IMR-90 (cell line): ENCODE data around the gene EMX2. TPM values are rescaled to one million over a fixed set of nuclear protein-coding genes. Genes with fewer than 3 reads are reported as not detected.

Experiments
- ATAC-seq: fragments of 200-7000 bp; cut with Tn5 transposase; 2 replicates; pipeline ENCODE4 v1.9.1; 2020; ENCODE audit warnings: low read depth, mild to moderate bottlenecking, moderate library complexity
- BruUV-seq: library from RNA; stranded (reverse); fragments of 400-500 nt; replicated peaks from 2 replicates; lab custom pipeline; 2021; lab: Mats Ljungman, UMichigan
- CTCF ChIA-PET: fragments of 300-600 bp; formaldehyde crosslinking; extraction: SDS; loops from one replicate; lab custom pipeline; 2021; ENCODE audit warnings: antibody characterized with exemption; lab: Yijun Ruan, JAX
- POLR2A ChIA-PET: fragments of 300-600 bp; sonication (Branson Sonifier 250); formaldehyde crosslinking; loops from one replicate; lab custom pipeline; 2022; ENCODE audit warnings: antibody characterized with exemption; ENCODE audit not compliant: unreplicated experiment; lab: Charles Lee
- DNase-seq: peaks from one replicate; pipeline ENCODE4 v3.0.0; 2013
- H2AFZ ChIP-seq: replicated peaks from 2 replicates; pipeline ENCODE3; 2013; ENCODE audit warnings: low read length, mild to moderate bottlenecking; ENCODE audit not compliant: poor library complexity
- H2AK5ac ChIP-seq: 2 replicates; pipeline ENCODE4 v1.6.1; 2013; ENCODE audit warnings: low read depth, low read length, inconsistent platforms
- H2AK9ac ChIP-seq: replicated peaks from 2 replicates; pipeline ENCODE3; 2013; ENCODE audit warnings: mild to moderate bottlenecking, low read depth, low read length, moderate library complexity; ENCODE audit not compliant: poor library complexity
- H2BK120ac ChIP-seq: 2 replicates; pipeline ENCODE4 v1.6.1; 2013; ENCODE audit warnings: low read depth, low read length, inconsistent platforms
- H2BK15ac ChIP-seq: 3 replicates; pipeline ENCODE4 v1.6.1; 2013; ENCODE audit warnings: low read depth, low read length, inconsistent platforms
- H2BK20ac ChIP-seq: 2 replicates; pipeline ENCODE4 v1.6.1; 2013; ENCODE audit warnings: low read depth, mild to moderate bottlenecking, inconsistent platforms, low read length, moderate library complexity
- H2BK5ac ChIP-seq: 2 replicates; pipeline ENCODE4 v1.6.1; 2013; ENCODE audit warnings: mild to moderate bottlenecking, low read depth, low read length, inconsistent platforms; ENCODE audit not compliant: poor library complexity, severe bottlenecking
- H3K14ac ChIP-seq: replicated peaks from 2 replicates; pipeline ENCODE4 v1.6.1; 2013; ENCODE audit warnings: low read depth, low read length, inconsistent platforms
- H3K18ac ChIP-seq: 2 replicates; pipeline ENCODE4 v1.6.1; 2013; ENCODE audit warnings: low read depth, low read length, control low read depth
- H3K23ac ChIP-seq: 2 replicates; pipeline ENCODE4 v1.6.1; 2013; ENCODE audit warnings: low read depth, low read length, inconsistent platforms
- H3K27ac ChIP-seq: 2 replicates; pipeline ENCODE4 v1.5.1; 2013; ENCODE audit warnings: mild to moderate bottlenecking, control low read depth, low read length; ENCODE audit not compliant: insufficient read depth
- H3K27me3 ChIP-seq: 2 replicates; pipeline ENCODE4 v1.6.1; 2013; ENCODE audit warnings: low read length; ENCODE audit not compliant: control insufficient read depth, insufficient read depth
- H3K36me3 ChIP-seq: 2 replicates; pipeline ENCODE4 v1.6.1; 2013; ENCODE audit warnings: low read length, mixed read lengths; ENCODE audit not compliant: control insufficient read depth, insufficient read depth
- H3K4ac ChIP-seq: 2 replicates; pipeline ENCODE4 v1.6.1; 2013; ENCODE audit warnings: low read depth, low read length, inconsistent platforms
- H3K4me1 ChIP-seq: 2 replicates; pipeline ENCODE4 v1.6.1; 2013; ENCODE audit warnings: low read length, mixed read lengths; ENCODE audit not compliant: control insufficient read depth, insufficient read depth
- H3K4me2 ChIP-seq: 2 replicates; pipeline ENCODE4 v1.6.1; 2013; ENCODE audit warnings: low read depth, mild to moderate bottlenecking, control low read depth, low read length, moderate library complexity
- H3K4me3 ChIP-seq: 2 replicates; pipeline ENCODE4 v1.5.1; 2013; ENCODE audit warnings: low read depth, mild to moderate bottlenecking, control low read depth, low read length, moderate library complexity; ENCODE audit not compliant: insufficient read depth
- H3K56ac ChIP-seq: 2 replicates; pipeline ENCODE4 v1.6.1; 2013; ENCODE audit warnings: low read length, inconsistent platforms; ENCODE audit not compliant: insufficient read depth; ENCODE audit errors: extremely low read depth
- H3K79me1 ChIP-seq, 2 experiments: 2 replicates each; pipeline ENCODE4 v1.6.1; 2013; ENCODE audit warnings: low read length in 2 of 2, inconsistent platforms in 1 of 2, low read depth in 1 of 2
- H3K9ac ChIP-seq: 2 replicates; pipeline ENCODE4 v1.6.1; 2013; ENCODE audit warnings: low read depth, low read length, control low read depth
- H3K9me1 ChIP-seq: 2 replicates; pipeline ENCODE4 v1.6.1; 2013; ENCODE audit warnings: low read length, inconsistent platforms; ENCODE audit not compliant: insufficient read depth
- H3K9me3 ChIP-seq: 2 replicates; pipeline ENCODE4 v1.6.1; 2013; ENCODE audit warnings: low read length; ENCODE audit not compliant: control insufficient read depth, insufficient read depth
- H4K20me1 ChIP-seq: 2 replicates; pipeline ENCODE4 v1.6.1; 2013; ENCODE audit warnings: low read length, inconsistent platforms; ENCODE audit not compliant: insufficient read depth
- H4K5ac ChIP-seq: 2 replicates; pipeline ENCODE4 v1.6.1; 2013; ENCODE audit warnings: mild to moderate bottlenecking, low read depth, low read length, control low read depth
- H4K8ac ChIP-seq, 2 experiments: 2 replicates each; pipeline ENCODE4 v1.6.1; 2013; ENCODE audit warnings: low read depth in 2 of 2, low read length in 2 of 2, control low read depth in 1 of 2, inconsistent platforms in 1 of 2
- H4K91ac ChIP-seq: 2 replicates; pipeline ENCODE4 v1.6.1; 2013; ENCODE audit warnings: low read depth, low read length, inconsistent platforms; ENCODE audit not compliant: insufficient read depth
- CEBPB ChIP-seq: IDR thresholded peaks from 2 replicates; pipeline ENCODE4 v1.6.1; 2012; ENCODE audit warnings: low read depth, low read length, improper control_type of control experiment
- CHD1 ChIP-seq: IDR thresholded peaks from 2 replicates; pipeline ENCODE4 v1.6.1; 2012; ENCODE audit warnings: low read depth, low read length, improper control_type of control experiment
- ELK1 ChIP-seq: fragments of 150-350 bp; IDR thresholded peaks from 2 replicates; pipeline ENCODE4 v1.6.1; 2016; ENCODE audit warnings: low read depth, mild to moderate bottlenecking, low read length, moderate library complexity, borderline replicate concordance
- MAFK ChIP-seq: IDR thresholded peaks from 2 replicates; pipeline ENCODE4 v1.6.1; 2012; ENCODE audit warnings: low read depth, low read length, improper control_type of control experiment
- MXI1 ChIP-seq: IDR thresholded peaks from 2 replicates; pipeline ENCODE4 v1.6.1; 2012; ENCODE audit warnings: low read depth, mild to moderate bottlenecking, low read length, moderate library complexity, borderline replicate concordance
- POLR2A ChIP-seq: IDR thresholded peaks from 2 replicates; pipeline ENCODE4 v1.6.1; 2012; ENCODE audit warnings: mild to moderate bottlenecking, low read depth, low read length
- RCOR1 ChIP-seq: IDR thresholded peaks from 2 replicates; pipeline ENCODE4 v1.6.1; 2012; ENCODE audit warnings: mild to moderate bottlenecking, low read length, improper control_type of control experiment; ENCODE audit not compliant: insufficient replicate concordance
- WGBS, 2 experiments: methylation state at CpG; one replicate each; pipeline versions ENCODE4 v1.1.5 to v1.1.7; 2013; ENCODE audit warnings: missing lambda C conversion rate in 2 of 2; ENCODE audit not compliant: insufficient read length in 1 of 2; ENCODE audit errors: extremely low coverage in 2 of 2; 5-methylcytosine and 5-hydroxymethylcytosine counted together
- dilution Hi-C: fragments of 300-500 bp; cut with HindIII; formaldehyde crosslinking; loops from one replicate; pipeline ENCODE4 v1.14.3; 2018; ENCODE audit warnings: low sequenced_read_pairs; ENCODE audit not compliant: unreplicated experiment
- in situ Hi-C: fragments of 300-500 bp; cut with MboI; formaldehyde crosslinking; loops from 3 replicates; pipeline ENCODE4 v1.14.3; 2019; ENCODE audit warnings: low sequenced_read_pairs, inconsistent platforms, mixed read lengths
- intact Hi-C: fragments of 100-400 bp; cut with micrococcal nuclease; formaldehyde crosslinking; loops from 2 replicates; pipeline ENCODE4 v1.10.0; 2022
- polyA plus RNA-seq, 3 experiments: library from polyadenylated mRNA; depleted of rRNA; stranded (reverse); fragments of >200 nt; gene quantifications; 2 replicates each; pipeline ENCODE4 v1.2.3, GENCODE V29; 2012; ENCODE audit warnings: low replicate concordance in 1 of 3
- total RNA-seq: library from RNA; depleted of rRNA; stranded (reverse); fragments of >200 nt; gene quantifications from 2 replicates; pipeline ENCODE4 v1.2.3, GENCODE V29; 2012

EMX2 gene
- total and polyA plus RNA-seq, 2 of the 4 experiments (the other 2 are of a cell fraction): not detected

DNA sequence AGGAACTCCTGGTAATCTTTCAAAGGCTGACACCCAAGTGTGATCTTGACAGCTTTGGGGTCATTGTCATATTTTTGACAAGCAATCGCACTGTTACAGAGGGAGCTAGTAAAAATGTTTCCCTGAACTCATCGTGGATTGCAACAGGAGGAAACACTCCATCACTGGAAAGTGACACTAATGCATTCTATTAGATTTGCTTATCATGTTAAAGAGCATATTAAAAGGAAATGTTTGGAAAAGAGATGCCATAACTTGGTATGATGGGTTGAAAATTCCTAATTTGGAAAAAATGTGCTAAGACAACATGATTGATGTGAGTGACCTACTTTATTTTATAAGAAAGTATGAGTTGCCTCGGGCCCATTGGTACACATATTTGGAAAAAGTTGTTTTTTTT lies 22.7 kb upstream of the EMX2 start:
- intact Hi-C loops (no loop called here), dilution Hi-C loops (no loop called here), in situ Hi-C loops (no loop called here)
- H2BK5ac ChIP-seq: no peak overlapping the region
- H3K56ac ChIP-seq: no peak overlapping the region
- no peak overlapping the region for H2BK120ac ChIP-seq
- no peaks in the 10 kb centered on the region for H3K27me3 ChIP-seq
- TF ChIP-seq CHD1 (no peak), MAFK (no peak), POLR2A (no peak), CEBPB (no peak), MXI1 (no peak), RCOR1 (no peak), ELK1 (no peak)
- no peaks in the 10 kb centered on the region for H3K9me1 ChIP-seq
- POLR2A ChIA-PET: no interaction called here
- no peak for ATAC-seq
- no peak overlapping the region for H3K14ac ChIP-seq
- H2BK20ac ChIP-seq: no peak overlapping the region
- H3K9ac ChIP-seq: no peak overlapping the region
- H3K79me1 ChIP-seq: no peaks in the 10 kb centered on the region
- no CpG with 5 or more reads among the region's 3 CpGs for WGBS, 2 experiments
- no peak overlapping the region for H3K4me3 ChIP-seq
- no peak overlapping the region for H3K18ac ChIP-seq
- no peak overlapping the region for H3K27ac ChIP-seq
- no peaks in the 10 kb centered on the region for H3K36me3 ChIP-seq
- no peak overlapping the region for H2AFZ ChIP-seq
- no peak overlapping the region for H3K4me2 ChIP-seq
- H4K20me1 ChIP-seq: no peaks in the 10 kb centered on the region
- no peak for DNase-seq
- no TSS peak for BruUV-seq
- no peak overlapping the region for H4K5ac ChIP-seq
- no peak overlapping the region for H3K23ac ChIP-seq
- H2AK5ac ChIP-seq: no peak overlapping the region
- H2AK9ac ChIP-seq: no peak overlapping the region
- CTCF ChIA-PET: no interaction called here
- H2BK15ac ChIP-seq: no peak overlapping the region
- no peaks in the 10 kb centered on the region for H3K9me3 ChIP-seq
- no peak overlapping the region for H3K4ac ChIP-seq
- no peaks in the 10 kb centered on the region for H3K4me1 ChIP-seq
- H4K91ac ChIP-seq: no peak overlapping the region
- no peak overlapping the region for H4K8ac ChIP-seq
